ENCODE results near the gene TTBK2. TPM values are rescaled to one million over a fixed set of nuclear protein-coding genes. Genes with fewer than 3 reads are reported as not detected.

The TTBK2 gene
- total RNA-seq, 4 donors from 2014 or later, result 6.0 to 16.2 (median 11.9) TPM

DNA sequence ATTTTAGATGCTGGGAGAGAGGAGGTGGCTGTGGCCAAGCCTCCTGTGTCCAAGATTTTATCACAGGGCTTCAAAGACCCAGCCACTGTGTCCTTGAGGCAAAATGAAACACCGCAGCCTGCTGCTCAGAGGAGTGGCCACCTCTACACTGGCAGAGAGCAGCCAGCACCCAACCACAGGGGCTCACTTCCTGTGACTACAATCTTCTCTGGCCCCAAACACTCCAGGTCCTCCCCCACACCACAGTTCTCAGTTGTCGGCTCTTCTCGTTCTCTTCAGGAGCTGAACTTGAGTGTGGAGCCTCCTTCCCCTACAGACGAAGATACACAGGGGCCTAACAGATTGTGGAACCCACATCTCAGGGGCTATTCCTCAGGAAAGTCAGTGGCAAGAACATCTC, 229.3 kb downstream of the TTBK2 start:
- intact Hi-C loops (cut with DNase I; ENCODE audit: low total_unique reads), result no loop called here
- DNase-seq (ENCODE audit: low spot score in 2 of 2), result no peak
- H3K4me3 ChIP-seq (ENCODE audit: low read depth, poor library complexity, severe bottlenecking), result no peak overlapping the region
- WGBS, 2 donors, result 85 to 92% methylated on average over 4 of the region's 4 CpGs
- TF ChIP-seq, protein P1, sequence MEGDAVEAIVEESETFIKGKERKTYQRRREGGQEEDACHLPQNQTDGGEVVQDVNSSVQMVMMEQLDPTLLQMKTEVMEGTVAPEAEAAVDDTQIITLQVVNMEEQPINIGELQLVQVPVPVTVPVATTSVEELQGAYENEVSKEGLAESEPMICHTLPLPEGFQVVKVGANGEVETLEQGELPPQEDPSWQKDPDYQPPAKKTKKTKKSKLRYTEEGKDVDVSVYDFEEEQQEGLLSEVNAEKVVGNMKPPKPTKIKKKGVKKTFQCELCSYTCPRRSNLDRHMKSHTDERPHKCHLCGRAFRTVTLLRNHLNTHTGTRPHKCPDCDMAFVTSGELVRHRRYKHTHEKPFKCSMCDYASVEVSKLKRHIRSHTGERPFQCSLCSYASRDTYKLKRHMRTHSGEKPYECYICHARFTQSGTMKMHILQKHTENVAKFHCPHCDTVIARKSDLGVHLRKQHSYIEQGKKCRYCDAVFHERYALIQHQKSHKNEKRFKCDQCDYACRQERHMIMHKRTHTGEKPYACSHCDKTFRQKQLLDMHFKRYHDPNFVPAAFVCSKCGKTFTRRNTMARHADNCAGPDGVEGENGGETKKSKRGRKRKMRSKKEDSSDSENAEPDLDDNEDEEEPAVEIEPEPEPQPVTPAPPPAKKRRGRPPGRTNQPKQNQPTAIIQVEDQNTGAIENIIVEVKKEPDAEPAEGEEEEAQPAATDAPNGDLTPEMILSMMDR (IDR thresholded peaks at IDR 0.05), result no peak
- no peak for TF ChIP-seq POLR2A (IDR thresholded peaks at IDR 0.05)

Other genes starting within 250 kb of the TTBK2 start
- 10 to 100 TPM; 10.5 to 16.0 (median 14.0) TPM for gene CDAN1, start 183.7 kb downstream of the TTBK2 start, total RNA-seq
- gene UBR1, start 185.3 kb upstream of the TTBK2 start, total RNA-seq, result 10 to 100 TPM; 11.6 to 38.2 (median 17.2) TPM
- gene TMEM62, start 212.8 kb upstream of the TTBK2 start, total RNA-seq, result 10 to 100 TPM; 10.7 to 33.4 (median 20.0) TPM